GM12878 (cell line): ENCODE data around the gene C16orf96. TPM values are rescaled to one million over a fixed set of nuclear protein-coding genes. Genes with fewer than 3 reads are reported as not detected.

Experiments
- ATAC-seq: fragments of 200-7000 bp; cut with Tn5 transposase; 3 replicates; pipeline ENCODE4 v1.9.1; 2020; ENCODE audit warnings: mild to moderate bottlenecking, moderate library complexity
- BruUV-seq: library from RNA; stranded (reverse); fragments of 400-500 nt; replicated peaks from 2 replicates; lab custom pipeline; 2021; lab: Mats Ljungman, UMichigan
- CTCF ChIA-PET: fragments of 300-600 bp; sonication (Branson Sonifier 250); formaldehyde crosslinking; extraction: SDS; loops from one replicate; lab custom pipeline; 2021; ENCODE audit warnings: inconsistent platforms; lab: Yijun Ruan, JAX
- POLR2A ChIA-PET: fragments of 350-600 bp; formaldehyde crosslinking; extraction: SDS; loops from one replicate; lab custom pipeline; 2021; ENCODE audit warnings: inconsistent platforms; lab: Charles Lee
- RAD21 ChIA-PET: fragments of 300-600 bp; sonication (Branson Sonifier 250); formaldehyde crosslinking; loops from one replicate; lab custom pipeline; 2023; ENCODE audit warnings: antibody characterized with exemption; ENCODE audit not compliant: unreplicated experiment; lab: Charles Lee
- SMC1A ChIA-PET: fragments of 300-600 bp; sonication (Branson Sonifier 250); formaldehyde crosslinking; loops from one replicate; lab custom pipeline; 2023; ENCODE audit not compliant: unreplicated experiment, uncharacterized antibody; lab: Charles Lee
- DNase-seq: peaks from one replicate; pipeline ENCODE4 v3.0.0-alpha.2; 2011; ENCODE audit warnings: low read depth, low spot score
- FAIRE-seq: peaks from 3 replicates; lab custom pipeline; 2011; peaks lifted over from hg19 to GRCh38; lab: Jason Lieb, UNC
- H2AFZ ChIP-seq: 2 replicates; pipeline ENCODE4 v1.6.0; 2011; ENCODE audit warnings: low read depth, low read length, control low read depth; ENCODE audit not compliant: control insufficient read depth
- H3K27ac ChIP-seq: 2 replicates; pipeline ENCODE4 v1.5.1; 2011; ENCODE audit warnings: control low read depth; ENCODE audit not compliant: control insufficient read depth, insufficient read depth
- H3K27me3 ChIP-seq, 2 experiments: replicated peaks in 1 of 2; 2 replicates each; pipeline versions ENCODE4 v1.6.0 to v1.6.1; 2011; ENCODE audit warnings: low read length in 1 of 2; ENCODE audit not compliant: control insufficient read depth in 2 of 2, insufficient read depth in 2 of 2
- H3K36me3 ChIP-seq, 2 experiments: 2 replicates each; pipeline ENCODE4 v1.5.1; 2011; ENCODE audit warnings: low read length in 1 of 2; ENCODE audit not compliant: control insufficient read depth in 2 of 2, insufficient read depth in 2 of 2
- H3K4me1 ChIP-seq: 2 replicates; pipeline ENCODE4 v1.6.1; 2011; ENCODE audit warnings: mild to moderate bottlenecking, low read length, moderate library complexity, mixed read lengths; ENCODE audit not compliant: control insufficient read depth, insufficient read depth
- H3K4me2 ChIP-seq: 2 replicates; pipeline ENCODE4 v1.6.0; 2011; ENCODE audit warnings: control low read depth; ENCODE audit not compliant: control insufficient read depth, insufficient read depth
- H3K4me3 ChIP-seq: fragments of 200-600 bp; sonication (generic); 2 replicates; pipeline ENCODE4 v1.5.1; 2016
- H3K79me2 ChIP-seq: 2 replicates; pipeline ENCODE4 v1.6.0; 2011; ENCODE audit warnings: low read length; ENCODE audit not compliant: control insufficient read depth, insufficient read depth
- H3K9ac ChIP-seq: 2 replicates; pipeline ENCODE4 v1.8.0; 2011; ENCODE audit warnings: low read length, control low read depth, mixed read lengths; ENCODE audit not compliant: control insufficient read depth, insufficient read depth
- H3K9me3 ChIP-seq: replicated peaks from 3 replicates; pipeline ENCODE4 v1.5.1; 2011; ENCODE audit warnings: mild to moderate bottlenecking, low read length; ENCODE audit not compliant: control insufficient read depth, insufficient read depth
- H4K20me1 ChIP-seq: 2 replicates; pipeline ENCODE4 v1.6.0; 2011; ENCODE audit not compliant: control insufficient read depth, insufficient read depth
- BHLHE40 ChIP-seq, 2 experiments: fragments of 450-650 bp in 1 of 2; IDR thresholded peaks; 2 replicates each; pipeline ENCODE4 v1.6.1; 2011 to 2017; ENCODE audit warnings: low read depth in 2 of 2, borderline replicate concordance in 1 of 2, improper control_type of control experiment in 1 of 2, low read length in 1 of 2, mild to moderate bottlenecking in 1 of 2
- BMI1 ChIP-seq: fragments of 450-650 bp; IDR thresholded peaks from 2 replicates; pipeline ENCODE4 v1.6.1; 2016; ENCODE audit warnings: mild to moderate bottlenecking, moderate library complexity, borderline replicate concordance
- GATAD2B ChIP-seq: fragments of 450-650 bp; conservative IDR thresholded peaks from 2 replicates; pipeline ENCODE4 v1.6.1; 2017; ENCODE audit warnings: low read depth, mild to moderate bottlenecking, moderate library complexity
- HDAC2 ChIP-seq: fragments of 200-600 bp; sonication (generic); IDR thresholded peaks from 2 replicates; pipeline ENCODE4 v1.6.1; 2017
- HDGF ChIP-seq: fragments of 450-650 bp; IDR thresholded peaks from 2 replicates; pipeline ENCODE4 v1.6.1; 2016; ENCODE audit warnings: antibody characterized with exemption
- IKZF2 ChIP-seq, 2 experiments: fragments of 450-650 bp; IDR thresholded peaks; 2 replicates each; pipeline ENCODE4 v1.6.1; 2017; ENCODE audit warnings: mild to moderate bottlenecking in 2 of 2, moderate library complexity in 2 of 2
- KDM1A ChIP-seq: fragments of 200-600 bp; sonication (generic); IDR thresholded peaks from 2 replicates; pipeline ENCODE4 v1.6.1; 2016; ENCODE audit warnings: borderline replicate concordance
- NFYB ChIP-seq: IDR thresholded peaks from 2 replicates; pipeline ENCODE4 v1.6.1; 2011; ENCODE audit warnings: low read depth, mild to moderate bottlenecking, low read length, improper control_type of control experiment, moderate library complexity; ENCODE audit not compliant: insufficient read depth
- NR2C2 ChIP-seq: IDR thresholded peaks from 2 replicates; pipeline ENCODE4 v1.6.1; 2011; ENCODE audit warnings: borderline replicate concordance, low read depth; ENCODE audit not compliant: control insufficient read depth, insufficient read length
- RB1 ChIP-seq: fragments of 450-650 bp; formaldehyde crosslinking; IDR thresholded peaks from 2 replicates; pipeline ENCODE4 v1.6.1; 2017; ENCODE audit warnings: mild to moderate bottlenecking, borderline replicate concordance
- RFX5 ChIP-seq: IDR thresholded peaks from 2 replicates; pipeline ENCODE4 v1.6.1; 2011; ENCODE audit warnings: low read depth, low read length, improper control_type of control experiment
- SREBF1 ChIP-seq: IDR thresholded peaks from 2 replicates; pipeline ENCODE4 v1.6.1; 2012; ENCODE audit warnings: mild to moderate bottlenecking, low read length
- SUPT20H ChIP-seq: IDR thresholded peaks from 2 replicates; pipeline ENCODE4 v1.6.1; 2011; ENCODE audit warnings: low read depth, mild to moderate bottlenecking, low read length, moderate library complexity, borderline replicate concordance; ENCODE audit not compliant: control insufficient read depth
- SUZ12 ChIP-seq: fragments of 200-600 bp; sonication (generic); IDR thresholded peaks from one replicate; pipeline ENCODE4 v1.6.1; 2018; ENCODE audit warnings: antibody characterized with exemption, mild to moderate bottlenecking; ENCODE audit not compliant: unreplicated experiment
- YBX1 ChIP-seq: fragments of 450-650 bp; IDR thresholded peaks from 2 replicates; pipeline ENCODE4 v1.6.1; 2016; ENCODE audit warnings: antibody characterized with exemption
- ZZZ3 ChIP-seq: IDR thresholded peaks from 2 replicates; pipeline ENCODE4 v1.6.1; 2011; ENCODE audit warnings: low read depth; ENCODE audit not compliant: control insufficient read depth, insufficient read length
- WGBS: methylation state at CpG from one replicate; pipeline ENCODE4 v1.1.6; 2016; ENCODE audit warnings: low lambda C conversion rate; ENCODE audit not compliant: insufficient replicate concordance, insufficient coverage; ENCODE audit errors: missing lambda C conversion rate; 5-methylcytosine and 5-hydroxymethylcytosine counted together
- in situ Hi-C: fragments of 300-500 bp; cut with MboI; formaldehyde crosslinking; loops from 9 replicates; pipeline ENCODE4 v1.14.3; 2018; ENCODE audit warnings: mixed read lengths
- intact Hi-C: fragments of 100-400 bp; cut with micrococcal nuclease; formaldehyde crosslinking; loops from one replicate; pipeline ENCODE4 v1.14.2; 2022; ENCODE audit not compliant: unreplicated experiment
- polyA plus RNA-seq, 11 experiments: library from polyadenylated mRNA; depleted of rRNA in 4 of 11; unstranded in 6 of 11; stranded (reverse) in 5 of 11; fragments of >200 nt; fragmentation: Nextera tagmentation in 4 of 11; fragmentation: Illumina TruSeq in 1 of 11; extraction: Ambion mirVana in 4 of 11; extraction: Trizol in 1 of 11; gene quantifications; 1 replicate in 1 of 11; 2 replicates in 10 of 11; pipeline versions ENCODE4 v1.2.1 to v1.2.3, GENCODE V29; 2011 to 2016; ENCODE audit warnings: inconsistent platforms in 2 of 11, missing spikeins in 2 of 11, low read depth in 1 of 11
- total RNA-seq, 4 experiments: library from RNA; depleted of rRNA in 3 of 4; stranded (reverse); fragments of >200 nt in 3 of 4; fragmentation: Illumina TruSeq in 1 of 4; extraction: Trizol in 1 of 4; gene quantifications; 2 replicates each; pipeline versions ENCODE4 v1.2.1 to v1.2.3, GENCODE V29; 2013 to 2021
- TF ChIP-seq, protein P1 (sequence below): fragments of 450-650 bp; conservative IDR thresholded peaks from 2 replicates; pipeline ENCODE4 v1.6.1; 2017; ENCODE audit warnings: mild to moderate bottlenecking, moderate library complexity
- TF ChIP-seq, protein P2 (sequence below): IDR thresholded peaks from 2 replicates; pipeline ENCODE4 v1.6.1; 2012; ENCODE audit warnings: low read depth, low read length, improper control_type of control experiment

The C16orf96 gene
- total and polyA plus RNA-seq, 10 of the 15 experiments (the other 5 are each of a cell fraction or from before 2014, with no cell fraction given) = 0.01 to 0.08 (median 0.01) TPM; not detected in 7

DNA sequence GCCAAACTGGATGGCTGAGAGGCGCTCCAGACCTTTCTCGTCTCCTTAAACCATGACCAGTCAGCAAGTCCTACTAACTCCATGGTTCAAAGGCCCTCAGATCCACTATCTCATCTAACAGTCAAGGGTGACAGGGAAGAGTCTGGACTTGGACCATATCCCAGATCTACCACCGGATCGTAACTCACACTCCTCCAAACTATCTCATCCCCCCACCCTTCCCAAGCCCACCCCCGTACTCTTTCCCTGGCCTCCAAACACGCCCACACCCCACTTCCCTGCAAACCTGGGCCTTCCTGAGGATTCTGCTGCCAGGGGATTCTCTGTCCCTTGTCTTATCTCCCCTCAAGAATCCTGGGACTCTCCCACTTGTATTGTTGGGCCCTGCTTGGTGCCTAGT is 22.6 kb upstream of the C16orf96 start (continued):
- TF ChIP-seq GATAD2B = no peak
- TF ChIP-seq KDM1A = no peak
- no peak for TF ChIP-seq YBX1
- no peak for TF ChIP-seq IKZF2 (IDR thresholded peaks at IDR 0.05)
- no peak for TF ChIP-seq ZZZ3
- no peak for TF ChIP-seq NFYB
- TF ChIP-seq HDGF = no peak

DNA sequence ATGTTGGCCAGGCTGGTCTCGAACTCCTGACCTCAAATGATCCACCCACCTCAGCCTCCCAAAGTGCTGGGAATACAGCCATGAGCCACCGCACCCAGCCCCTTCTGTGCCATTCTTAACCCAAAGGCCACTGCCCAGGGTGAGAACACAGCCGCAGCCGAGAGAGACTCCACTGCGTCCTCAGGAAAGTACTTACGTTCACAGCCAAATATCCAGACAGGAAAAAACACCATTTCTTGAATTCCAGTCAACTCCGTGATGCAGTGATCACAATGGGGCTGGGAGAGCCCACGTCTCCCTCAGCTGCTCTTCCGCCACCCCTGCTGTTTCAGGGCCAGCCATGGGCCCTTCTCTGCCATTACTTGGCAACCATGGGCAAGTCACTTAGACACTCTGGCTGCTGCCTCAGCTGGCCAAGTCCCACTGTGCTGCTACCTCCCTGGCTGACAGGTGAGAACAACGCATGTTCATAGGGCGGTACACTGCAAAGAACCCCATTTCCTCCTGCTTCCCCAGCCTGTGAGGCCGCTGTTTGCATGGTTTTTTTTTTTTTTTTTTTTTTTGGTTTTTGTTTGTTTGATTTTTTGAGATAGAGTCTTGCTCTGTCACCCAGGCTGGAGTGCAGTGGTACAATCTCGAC is 21.9 kb upstream of the C16orf96 start:
- POLR2A ChIA-PET = interaction anchor here (0.6 kb wide), 1 partner anchor 63 kb away, joined by 3 read pairs; no protein-coding TSS in a partner anchor
- Histone ChIP-seq H4K20me1 (no peaks in the 10 kb centered on the region), H3K27ac (no peak overlapping the region)
- no TSS peak for BruUV-seq
- TF ChIP-seq HDAC2 (no peak), BMI1 (no peak), SUZ12 (no peak), RB1 (no peak), SUPT20H (no peak), RFX5 (no peak), NR2C2 (no peak), BHLHE40 (IDR thresholded peaks at IDR 0.05; ENCODE audit: borderline replicate concordance in 1 of 2, low read depth in 2 of 2, low read length in 1 of 2) (no peak), SREBF1 (no peak)
- TF ChIP-seq, protein P1, sequence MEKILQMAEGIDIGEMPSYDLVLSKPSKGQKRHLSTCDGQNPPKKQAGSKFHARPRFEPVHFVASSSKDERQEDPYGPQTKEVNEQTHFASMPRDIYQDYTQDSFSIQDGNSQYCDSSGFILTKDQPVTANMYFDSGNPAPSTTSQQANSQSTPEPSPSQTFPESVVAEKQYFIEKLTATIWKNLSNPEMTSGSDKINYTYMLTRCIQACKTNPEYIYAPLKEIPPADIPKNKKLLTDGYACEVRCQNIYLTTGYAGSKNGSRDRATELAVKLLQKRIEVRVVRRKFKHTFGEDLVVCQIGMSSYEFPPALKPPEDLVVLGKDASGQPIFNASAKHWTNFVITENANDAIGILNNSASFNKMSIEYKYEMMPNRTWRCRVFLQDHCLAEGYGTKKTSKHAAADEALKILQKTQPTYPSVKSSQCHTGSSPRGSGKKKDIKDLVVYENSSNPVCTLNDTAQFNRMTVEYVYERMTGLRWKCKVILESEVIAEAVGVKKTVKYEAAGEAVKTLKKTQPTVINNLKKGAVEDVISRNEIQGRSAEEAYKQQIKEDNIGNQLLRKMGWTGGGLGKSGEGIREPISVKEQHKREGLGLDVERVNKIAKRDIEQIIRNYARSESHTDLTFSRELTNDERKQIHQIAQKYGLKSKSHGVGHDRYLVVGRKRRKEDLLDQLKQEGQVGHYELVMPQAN = no peak
- TF ChIP-seq, protein P2, sequence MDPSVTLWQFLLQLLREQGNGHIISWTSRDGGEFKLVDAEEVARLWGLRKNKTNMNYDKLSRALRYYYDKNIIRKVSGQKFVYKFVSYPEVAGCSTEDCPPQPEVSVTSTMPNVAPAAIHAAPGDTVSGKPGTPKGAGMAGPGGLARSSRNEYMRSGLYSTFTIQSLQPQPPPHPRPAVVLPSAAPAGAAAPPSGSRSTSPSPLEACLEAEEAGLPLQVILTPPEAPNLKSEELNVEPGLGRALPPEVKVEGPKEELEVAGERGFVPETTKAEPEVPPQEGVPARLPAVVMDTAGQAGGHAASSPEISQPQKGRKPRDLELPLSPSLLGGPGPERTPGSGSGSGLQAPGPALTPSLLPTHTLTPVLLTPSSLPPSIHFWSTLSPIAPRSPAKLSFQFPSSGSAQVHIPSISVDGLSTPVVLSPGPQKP = no peak
- TF ChIP-seq, all 136 proteins: peak for 0
- H3K36me3 ChIP-seq = peaks cover 0 to 4% of the 10 kb centered on the region in 2 experiments; a peak in 2 of 4 replicates
- no peak overlapping the region for H3K4me2 ChIP-seq
- H3K4me1 ChIP-seq = peaks cover 20% of the 10 kb centered on the region
- no peak overlapping the region for H3K9ac ChIP-seq
- no peak for FAIRE-seq
- WGBS = 65% methylated on average over 13 of the region's 13 CpGs
- SMC1A ChIA-PET = no interaction called here
- H3K79me2 ChIP-seq = peaks cover 18% of the 10 kb centered on the region
- RAD21 ChIA-PET = no interaction called here
- H3K9me3 ChIP-seq = peaks cover 3% of the 10 kb centered on the region; the same call in 2 of the 3 replicates
- no peak for ATAC-seq
- intact Hi-C loops (no loop called here), in situ Hi-C loops (loop anchor here (10.0 kb wide), 1 partner anchor 61 kb away; no protein-coding TSS in a partner anchor)
- H3K27me3 ChIP-seq = no peaks in the 10 kb centered on the region; a peak in 1 of 4 replicates
- DNase-seq = no peak
- no peak overlapping the region for H2AFZ ChIP-seq
- H3K4me3 ChIP-seq = no peak overlapping the region
- CTCF ChIA-PET = interaction anchor here (1.2 kb wide), 1 partner anchor 15 kb away, joined by 3 read pairs; no protein-coding TSS in a partner anchor
